ENCODE data around the gene OSBPL1A. TPM values are rescaled to one million over a fixed set of nuclear protein-coding genes. Genes with fewer than 3 reads are reported as not detected.

The OSBPL1A gene
- total and polyA plus RNA-seq, 7 donors = 15.2 to 110 (median 71.3) TPM

- Histone ChIP-seq H3K9me3 (no peaks in the 10 kb centered on the region), H3K27ac (no peak overlapping the region), H3K4me3 (no peak overlapping the region), H3K27me3 (no peaks in the 10 kb centered on the region), H3K4me1 (peaks cover 0 to 5% (median 5%) of the 10 kb centered on the region in 4 donors), H3K36me3 (no peaks in the 10 kb centered on the region)
- TF ChIP-seq POLR2AphosphoS5 (IDR thresholded peaks at IDR 0.05) (no peak), EP300 (IDR thresholded peaks at IDR 0.05) (no peak), POLR2A (IDR thresholded peaks at IDR 0.05) (no peak)
- DNase-seq = no peak
- intact Hi-C loops (cut with DNase I) = no loop called here
- WGBS, 2 donors = 79 to 82% methylated on average over 5 of the region's 5 CpGs
Observed at GRCh38 chr18:24403076-24403475, 5.5 kb upstream of the OSBPL1A start.

GRCh38 chr18:24402209-24402785 lies 4.7 kb upstream of the OSBPL1A start:
- 83 to 92% methylated on average over 6 of the region's 6 CpGs for WGBS, 2 donors
- intact Hi-C loops (cut with DNase I) = no loop called here

GRCh38 chr18:24400587-24400986 lies 3.0 kb upstream of the OSBPL1A start:
- no peaks in the 10 kb centered on the region for H3K36me3 ChIP-seq
- intact Hi-C loops (cut with DNase I) = no loop called here
- WGBS, 2 donors = 40 to 74% methylated on average over 2 of the region's 2 CpGs

More at GRCh38 chr18:24402209-24402785, 4.7 kb upstream of the OSBPL1A start:
- DNase-seq = no peak
- H3K9me3 ChIP-seq = no peaks in the 10 kb centered on the region
- TF ChIP-seq POLR2A (IDR thresholded peaks at IDR 0.05) (no peak), POLR2AphosphoS5 (IDR thresholded peaks at IDR 0.05) (no peak), EP300 (IDR thresholded peaks at IDR 0.05) (no peak), CTCF (IDR thresholded peaks at IDR 0.05) (no peak)
- H3K27ac ChIP-seq = no peak overlapping the region
- peaks cover 0 to 7% (median 6%) of the 10 kb centered on the region in 4 donors for H3K4me1 ChIP-seq
- no peaks in the 10 kb centered on the region for H3K27me3 ChIP-seq
- H3K4me3 ChIP-seq = no peak overlapping the region
- no peaks in the 10 kb centered on the region for H3K36me3 ChIP-seq

GRCh38 chr18:24398540-24398939 lies 916 bp upstream of the OSBPL1A start:
- peak overlapping the region; percentile 74 to 91 (median 86) for H3K27ac ChIP-seq
- peaks cover 0 to 13% (median 9%) of the 10 kb centered on the region in 4 donors for H3K4me1 ChIP-seq
- intact Hi-C loops (cut with DNase I) = loop anchor here (5.0 kb wide), 2 partner anchors 166 to 954 kb away; partner anchors contain the start of gene ZNF521
- 80 to 92% methylated on average over 15 of the region's 15 CpGs for WGBS, 2 donors
- no peak for DNase-seq
- no peaks in the 10 kb centered on the region for H3K9me3 ChIP-seq
- H3K4me3 ChIP-seq = no peak overlapping the region
- no peaks in the 10 kb centered on the region for H3K36me3 ChIP-seq
- no peak for TF ChIP-seq CTCF (IDR thresholded peaks at IDR 0.05)
- no peak for TF ChIP-seq EP300 (IDR thresholded peaks at IDR 0.05)
- TF ChIP-seq POLR2A (IDR thresholded peaks at IDR 0.05) = no peak
- no peak for TF ChIP-seq POLR2AphosphoS5 (IDR thresholded peaks at IDR 0.05)
- no peaks in the 10 kb centered on the region for H3K27me3 ChIP-seq

More at GRCh38 chr18:24400587-24400986, 3.0 kb upstream of the OSBPL1A start:
- no peak overlapping the region for H3K27ac ChIP-seq
- H3K4me1 ChIP-seq = peaks cover 0 to 13% (median 9%) of the 10 kb centered on the region in 4 donors
- H3K9me3 ChIP-seq = no peaks in the 10 kb centered on the region
- no peak for DNase-seq
- H3K27me3 ChIP-seq = no peaks in the 10 kb centered on the region
- TF ChIP-seq EP300 (IDR thresholded peaks at IDR 0.05) (no peak), CTCF (IDR thresholded peaks at IDR 0.05) (no peak), POLR2AphosphoS5 (IDR thresholded peaks at IDR 0.05) (no peak), POLR2A (IDR thresholded peaks at IDR 0.05) (no peak)
- H3K4me3 ChIP-seq = no peak overlapping the region

GRCh38 chr18:24397131-24397693 lies 412 bp downstream of the OSBPL1A start:
- DNase-seq = peak; percentile 86

More at GRCh38 chr18:24397131-24397693, 412 bp downstream of the OSBPL1A start:
- WGBS, 2 donors = 0 to 1% methylated on average over 50 of the region's 50 CpGs
- peaks cover 0 to 13% (median 9%) of the 10 kb centered on the region in 4 donors for H3K4me1 ChIP-seq
- peak overlapping the region; percentile 74 to 91 (median 86) for H3K27ac ChIP-seq
- H3K9me3 ChIP-seq = no peaks in the 10 kb centered on the region
- H3K4me3 ChIP-seq = peak overlapping the region; percentile 69 to 88 (median 73)
- intact Hi-C loops (cut with DNase I) = loop anchor here (1.0 to 5.0 kb wide), 3 partner anchors 29 to 955 kb away; partner anchors contain the start of genes IMPACT and ZNF521
- no peaks in the 10 kb centered on the region for H3K27me3 ChIP-seq
- no peaks in the 10 kb centered on the region for H3K36me3 ChIP-seq
- TF ChIP-seq POLR2A (IDR thresholded peaks at IDR 0.05) = no peak
- TF ChIP-seq CTCF (IDR thresholded peaks at IDR 0.05) = no peak
- peak in 1 of 4 donors; percentile 22 for TF ChIP-seq EP300 (IDR thresholded peaks at IDR 0.05)
- TF ChIP-seq POLR2AphosphoS5 (IDR thresholded peaks at IDR 0.05) = peak in 2 of 4 donors; percentile 51 to 78
